Liver (tissue), 3 donors: Measurements from ENCODE around the gene TUBGCP4.

Experiments used
- ATF3 ChIP-seq: IDR thresholded peaks from 2 replicates; pipeline ENCODE4 v1.6.1; 2016; ENCODE audit warnings: antibody characterized with exemption
- CTCF ChIP-seq: fragments of 150-350 bp; IDR thresholded peaks from 2 replicates; pipeline ENCODE4 v1.5.1; 2017; ENCODE audit warnings: improper control_type of control experiment, low read depth, low read length; ENCODE audit not compliant: missing input control
- EGR1 ChIP-seq, 2 donors: IDR thresholded peaks; 2 replicates each; pipeline ENCODE4 v1.6.1; 2016 to 2018; ENCODE audit warnings: antibody characterized with exemption in 2 of 2, low read depth in 2 of 2
- GABPA ChIP-seq, 2 donors: IDR thresholded peaks in 1 of 2; conservative IDR thresholded peaks in 1 of 2; 2 replicates each; pipeline ENCODE4 v1.6.1; 2016; ENCODE audit warnings: antibody characterized with exemption in 2 of 2, mild to moderate bottlenecking in 1 of 2, moderate library complexity in 1 of 2
- HNF4G ChIP-seq: IDR thresholded peaks from 2 replicates; pipeline ENCODE4 v1.6.1; 2016; ENCODE audit warnings: antibody characterized with exemption
- JUND ChIP-seq, 2 donors: IDR thresholded peaks; 2 replicates each; pipeline ENCODE4 v1.6.1; 2016; ENCODE audit warnings: antibody characterized with exemption in 2 of 2
- RAD21 ChIP-seq, 2 donors: IDR thresholded peaks; 2 replicates each; pipeline ENCODE4 v1.6.1; 2016; ENCODE audit warnings: antibody characterized with exemption in 2 of 2, mild to moderate bottlenecking in 2 of 2
- REST ChIP-seq: IDR thresholded peaks from 2 replicates; pipeline ENCODE4 v1.6.1; 2016; ENCODE audit warnings: antibody characterized with exemption, mild to moderate bottlenecking
- SP1 ChIP-seq: IDR thresholded peaks from 2 replicates; pipeline ENCODE4 v1.6.1; 2018; ENCODE audit warnings: antibody characterized with exemption, mild to moderate bottlenecking
- TAF1 ChIP-seq: conservative IDR thresholded peaks from 2 replicates; pipeline ENCODE4 v1.6.1; 2016; ENCODE audit warnings: antibody characterized with exemption, mild to moderate bottlenecking
- YY1 ChIP-seq: IDR thresholded peaks from 2 replicates; pipeline ENCODE4 v1.6.1; 2016; ENCODE audit warnings: antibody characterized with exemption, mild to moderate bottlenecking
- donor health status: healthy.
- donor health status: healthy.

GRCh38 chr15:43404130-43404529 is 33.2 kb downstream of the TUBGCP4 start:
- TF ChIP-seq CTCF (no peak), HNF4G (no peak), YY1 (no peak), GABPA (IDR thresholded peaks at IDR 0.05 in 1 of 2, conservative IDR thresholded peaks at IDR 0.05 in 1 of 2) (no peak), ATF3 (no peak), SP1 (no peak), RAD21 (IDR thresholded peaks at IDR 0.05) (no peak), TAF1 (no peak), EGR1 (IDR thresholded peaks at IDR 0.05; ENCODE audit: low read depth in 2 of 2) (no peak), JUND (IDR thresholded peaks at IDR 0.05) (no peak), REST (no peak)
